Ishikawa (cell line): ENCODE measurements around the gene VAX1.
A peak's percentile ranks its signal among the peaks of the same experiment; 100 is the strongest.

ENCODE experiments used
- RAD21 ChIP-seq: IDR thresholded peaks from 2 replicates; pipeline ENCODE4 v1.6.1; 2012; ENCODE audit warnings: low read depth
- TEAD4 ChIP-seq: IDR thresholded peaks from 2 replicates; pipeline ENCODE4 v1.6.1; 2012
- YY1 ChIP-seq: IDR thresholded peaks from 2 replicates; pipeline ENCODE4 v1.6.1; 2012; ENCODE audit warnings: low read depth

DNA sequence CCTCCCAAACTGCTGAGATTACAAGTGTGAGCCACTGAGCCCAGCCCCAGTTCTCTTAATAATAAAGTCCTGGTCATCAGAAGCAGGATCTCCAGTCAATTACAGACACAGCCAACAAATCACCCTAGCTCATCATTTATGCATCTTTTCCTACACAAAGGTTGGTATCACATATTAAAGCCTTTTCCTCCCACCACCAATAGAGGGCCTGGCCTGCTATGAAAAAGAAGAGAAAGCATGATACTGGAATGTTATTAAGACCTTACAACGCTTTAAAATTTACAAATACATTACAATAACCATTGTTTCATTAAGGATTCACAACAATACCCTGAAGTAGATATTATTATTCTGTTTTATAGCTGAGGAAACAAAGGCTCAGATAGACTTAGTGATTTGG, 25.9 kb downstream of the VAX1 start:
- TF ChIP-seq RAD21 (peak; percentile 57), TEAD4 (no peak), YY1 (no peak)
